Endometrial microvascular endothelial cells (primary cell): Measurements from ENCODE around the gene ASXL3. TPM values are rescaled to one million over a fixed set of nuclear protein-coding genes. Genes with fewer than 3 reads are reported as not detected.

Experiments used
- in situ Hi-C: cut with HindIII; loops from 2 replicates; pipeline ENCODE4 v1.10.0; 2017; ENCODE audit warnings: low sequenced_read_pairs, low pct_unique_long_range_greater_than_20kb; ENCODE audit errors: inconsistent ontology term
- total RNA-seq: library from RNA; depleted of rRNA; stranded (reverse); fragments of >200 nt; gene quantifications from one replicate; pipeline ENCODE4 v1.2.3, GENCODE V29; 2015; ENCODE audit errors: inconsistent ontology term

ASXL3 gene
- not detected for total RNA-seq

DNA sequence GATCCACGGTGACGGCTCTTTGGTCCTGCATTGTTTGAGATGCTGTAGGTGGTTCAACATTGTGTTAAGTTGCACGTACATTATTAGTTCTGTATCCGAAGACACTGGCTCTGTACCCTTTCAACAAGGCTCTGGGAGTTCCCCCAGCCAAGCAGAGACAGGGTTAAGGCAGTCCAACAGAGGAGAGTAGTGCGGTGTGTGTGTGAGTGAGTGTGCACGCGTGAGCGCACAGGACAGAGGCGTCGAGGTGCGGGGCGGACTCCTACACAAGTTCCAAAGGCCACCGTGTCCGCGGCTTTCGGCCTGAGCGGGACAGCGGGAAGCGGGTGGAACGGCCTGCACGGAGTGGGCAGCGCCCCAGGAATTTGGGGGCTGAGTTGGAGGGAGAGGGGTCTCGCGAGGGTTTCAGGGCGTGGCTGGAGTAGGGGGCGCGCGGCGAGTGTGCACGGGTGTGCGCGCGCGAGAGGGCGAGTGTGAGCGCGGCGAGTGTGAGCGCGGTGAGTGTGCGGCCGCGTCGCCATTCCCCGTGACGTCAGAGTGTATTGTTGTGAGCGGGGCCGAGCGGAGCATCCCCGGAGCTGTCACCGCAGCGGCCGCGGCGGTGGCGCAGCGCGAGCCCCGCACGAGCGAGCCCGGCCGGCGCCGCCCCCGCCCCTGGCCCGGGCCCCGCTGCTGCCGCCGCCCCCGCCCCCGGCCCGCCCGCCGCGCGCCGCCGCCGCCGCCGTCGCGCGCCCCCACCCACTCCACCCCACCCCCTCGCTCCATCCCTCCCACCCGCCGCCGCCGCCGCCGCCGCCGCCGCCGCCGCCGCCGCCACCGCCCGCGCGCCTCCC lies at the start of gene ASXL3:
ASXL3 (plus strand) TSS at position 535 of the 833 bp plus-strand sequence. CDS start 413 bp downstream, outside the sequence.
- in situ Hi-C loops: no loop called here

DNA sequence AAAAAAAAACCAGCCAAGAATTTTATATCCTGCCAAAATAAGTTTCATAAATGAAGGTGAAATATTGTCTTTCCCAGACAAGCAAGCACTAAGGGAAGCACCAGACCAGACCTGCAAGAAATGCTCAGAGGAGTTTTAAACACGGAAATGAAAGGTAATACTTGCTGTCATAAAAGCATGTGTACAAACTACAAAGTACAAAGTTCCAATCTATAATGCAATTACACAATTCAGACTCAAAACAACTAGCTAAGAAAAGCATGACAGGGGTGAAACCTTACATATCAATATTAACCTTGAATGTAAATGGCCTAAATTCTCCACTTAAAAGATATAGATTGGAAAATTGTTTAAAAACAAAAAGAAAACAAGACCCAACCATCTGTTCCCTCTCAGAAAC lies 45.0 kb upstream of the ASXL3 start:
- in situ Hi-C loops: no loop called here

DNA sequence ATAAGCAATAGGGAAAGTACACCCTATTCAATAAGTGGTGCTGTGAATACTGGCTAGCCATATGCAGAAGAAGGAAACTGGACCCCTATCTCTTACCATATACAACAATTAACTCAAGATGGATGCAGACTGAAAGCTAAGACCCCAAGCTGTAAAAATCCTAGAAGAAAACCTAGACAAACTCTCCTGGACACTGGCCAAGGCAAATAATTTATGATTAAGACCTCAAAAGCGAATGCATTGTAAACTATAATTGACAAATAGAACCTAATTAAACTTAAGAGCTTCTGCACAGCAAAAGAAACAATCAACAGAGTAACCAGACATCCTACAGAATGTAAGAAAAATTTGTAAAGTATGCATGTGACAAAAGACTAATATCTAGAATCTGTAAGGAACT lies 41.1 kb upstream of the ASXL3 start:
- in situ Hi-C loops: no loop called here

DNA sequence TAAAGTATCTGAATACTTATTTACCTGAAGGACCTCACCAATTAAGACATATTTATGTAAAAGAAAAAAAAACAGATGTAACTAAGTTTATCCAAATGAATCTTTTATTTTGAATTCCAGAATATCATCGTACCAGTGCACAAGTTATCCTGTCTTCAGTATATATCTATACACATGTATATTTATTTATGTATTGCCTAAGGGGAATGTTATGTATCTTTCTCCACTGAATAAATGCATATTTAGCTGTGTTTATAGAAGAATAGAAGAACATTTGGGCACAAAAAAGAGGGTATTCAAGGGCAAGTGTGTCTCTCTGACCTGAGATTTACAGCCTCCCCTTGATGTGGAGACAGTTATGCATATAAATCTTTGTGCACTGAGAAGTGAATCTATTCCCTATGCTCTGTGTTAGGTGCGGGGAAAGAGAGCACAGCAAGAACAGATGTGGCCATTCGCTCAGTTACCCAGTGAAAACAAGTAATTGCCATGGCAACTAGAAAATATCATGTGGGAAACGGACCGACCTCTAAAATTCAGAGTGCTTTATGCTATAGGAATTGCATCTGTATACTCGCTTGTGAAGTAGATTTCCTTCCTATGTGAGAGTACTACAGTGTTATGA lies 39.5 kb upstream of the ASXL3 start:
- in situ Hi-C loops: no loop called here

DNA sequence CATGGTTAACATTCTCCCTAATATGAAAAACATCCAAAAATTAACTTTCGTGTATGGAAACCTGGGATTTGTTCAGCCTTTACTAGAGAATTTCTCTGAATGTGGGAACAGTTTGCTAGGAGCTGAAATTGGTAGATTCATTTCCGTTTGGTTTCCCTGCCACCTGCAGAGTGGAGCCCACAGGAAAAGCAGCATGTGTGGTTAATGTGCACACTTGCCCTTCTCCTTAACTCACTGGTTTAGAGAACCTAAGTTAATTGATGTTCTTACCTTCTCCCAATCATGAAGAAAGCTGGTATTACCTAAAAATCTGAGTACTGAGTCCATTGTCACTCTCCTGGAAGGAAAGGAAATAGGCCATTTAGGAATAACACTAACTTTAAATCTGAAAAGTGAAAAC lies 37.6 kb upstream of the ASXL3 start:
- in situ Hi-C loops: no loop called here

DNA sequence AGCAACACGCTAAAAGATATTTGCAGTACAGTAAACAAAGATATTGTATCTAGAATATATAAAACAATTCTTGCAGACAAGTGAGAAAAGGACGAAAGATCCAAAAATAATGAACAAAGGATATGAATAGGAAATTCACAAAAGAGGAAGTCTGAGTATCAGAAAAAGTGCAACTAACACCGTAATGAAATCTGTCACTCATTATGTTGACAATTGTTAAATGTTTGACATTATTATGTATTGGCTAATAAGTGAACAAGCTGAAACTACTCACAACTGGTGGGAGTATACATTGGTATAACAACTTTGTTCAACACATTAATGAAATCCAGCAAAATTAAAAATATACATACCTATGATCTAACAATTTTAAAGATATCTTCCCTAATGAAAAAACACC lies 36.7 kb upstream of the ASXL3 start:
- in situ Hi-C loops: no loop called here

DNA sequence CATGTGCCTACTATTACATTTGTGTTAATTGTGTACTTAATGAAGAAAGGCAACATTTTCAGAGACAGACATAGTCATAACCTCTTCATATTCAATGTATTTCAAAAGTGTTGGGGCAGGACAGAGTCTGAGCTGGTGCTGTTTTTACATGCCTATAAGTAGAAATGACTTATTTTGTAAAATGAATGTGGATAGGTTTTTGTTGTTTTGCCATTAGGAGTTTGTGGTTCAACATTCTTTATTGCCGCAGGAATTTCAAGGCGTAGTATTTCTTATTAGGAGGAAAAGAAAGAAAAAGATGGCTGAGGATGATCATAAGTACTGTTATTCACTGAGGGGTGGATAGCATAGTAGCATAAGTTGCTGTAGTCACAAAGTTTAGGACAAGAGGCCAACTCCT lies 21.2 kb upstream of the ASXL3 start:
- in situ Hi-C loops: no loop called here

DNA sequence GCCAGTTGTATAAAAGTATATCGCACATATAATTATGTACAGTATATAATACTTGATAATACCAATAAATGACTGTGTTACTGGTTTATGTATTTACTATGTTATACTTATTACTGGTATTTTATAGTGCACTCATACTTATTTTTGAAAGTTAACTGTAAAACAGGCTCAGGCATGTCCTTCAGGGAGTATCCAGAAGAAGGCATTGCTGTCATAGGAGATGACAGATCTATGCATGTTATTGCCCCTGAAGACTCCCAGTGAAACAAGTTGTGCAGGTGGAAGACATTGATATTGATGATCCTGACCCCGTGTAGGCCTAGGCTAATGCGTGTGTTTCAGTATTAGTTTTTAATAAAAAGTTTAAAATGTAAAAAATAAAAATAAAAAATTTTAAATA lies 20.3 kb upstream of the ASXL3 start:
- in situ Hi-C loops: no loop called here

DNA sequence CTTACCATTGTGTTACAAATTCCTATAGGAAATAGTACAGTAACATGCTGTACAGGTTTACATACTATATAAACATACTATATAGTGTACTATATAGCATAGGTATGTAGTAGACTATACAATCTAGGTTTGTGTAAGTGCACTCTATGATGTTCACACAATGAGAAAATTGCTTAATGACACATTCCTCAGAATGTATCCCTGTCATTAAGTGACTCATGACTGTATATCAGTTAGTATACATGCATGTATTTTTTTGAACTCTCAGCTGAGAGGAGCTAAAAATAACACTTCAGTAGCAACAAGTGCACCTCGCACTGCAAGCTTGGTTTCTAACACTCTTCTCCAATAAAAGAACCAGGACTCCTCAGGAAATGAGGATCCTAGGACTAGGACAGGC lies 19.5 kb upstream of the ASXL3 start:
- in situ Hi-C loops: no loop called here

DNA sequence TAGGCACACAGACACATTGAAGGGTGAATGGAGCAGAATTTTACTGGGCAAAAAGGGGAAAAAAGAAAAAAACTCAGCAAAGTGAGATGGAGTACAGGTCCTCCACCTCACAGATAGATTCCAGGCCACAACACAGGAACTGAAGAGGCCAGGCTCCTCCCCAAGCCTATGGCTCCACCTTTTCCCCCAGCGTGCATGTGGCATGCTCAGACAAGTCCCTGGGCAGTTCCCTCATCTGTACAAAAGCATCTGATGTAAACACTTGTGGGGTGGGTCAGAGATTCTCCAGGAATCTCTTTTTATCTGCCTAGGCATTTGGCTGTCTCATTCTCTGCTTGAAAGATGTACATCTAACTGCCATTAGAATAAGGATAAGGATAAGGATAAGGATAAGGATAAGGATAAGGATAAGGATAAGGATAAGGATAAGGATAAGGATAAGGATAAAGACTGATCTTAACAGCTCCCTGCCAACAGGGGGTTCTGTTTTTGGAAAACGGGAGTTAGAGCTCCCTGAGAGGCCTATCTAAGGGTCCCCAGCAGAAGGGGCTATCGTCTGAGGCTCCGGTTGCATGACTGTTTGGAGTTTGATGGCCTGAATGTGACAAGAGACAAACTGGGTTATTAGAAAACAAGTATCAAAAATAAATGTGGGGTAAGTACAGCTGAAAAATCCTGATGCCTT lies 17.2 kb upstream of the ASXL3 start:
- in situ Hi-C loops: no loop called here

DNA sequence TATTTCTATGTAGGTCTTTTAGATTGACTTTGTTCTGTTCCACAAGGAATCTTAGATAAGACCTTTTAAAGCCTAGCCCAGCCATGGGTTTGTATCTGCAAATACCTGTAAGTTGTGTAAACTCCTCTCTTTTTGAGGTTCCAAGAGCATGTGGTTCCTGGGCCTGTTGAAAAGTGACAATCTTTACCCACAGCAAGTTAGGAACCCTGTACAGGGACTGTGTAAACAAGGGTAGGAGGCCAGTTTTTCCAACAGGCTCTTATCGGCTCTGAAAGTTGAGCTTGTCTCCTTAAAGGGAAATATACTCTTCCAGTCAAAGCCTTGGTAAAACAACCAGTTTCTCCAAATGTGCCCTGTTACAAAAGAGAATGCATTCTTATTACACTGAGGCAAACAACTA lies 15.3 kb upstream of the ASXL3 start:
- in situ Hi-C loops: no loop called here

DNA sequence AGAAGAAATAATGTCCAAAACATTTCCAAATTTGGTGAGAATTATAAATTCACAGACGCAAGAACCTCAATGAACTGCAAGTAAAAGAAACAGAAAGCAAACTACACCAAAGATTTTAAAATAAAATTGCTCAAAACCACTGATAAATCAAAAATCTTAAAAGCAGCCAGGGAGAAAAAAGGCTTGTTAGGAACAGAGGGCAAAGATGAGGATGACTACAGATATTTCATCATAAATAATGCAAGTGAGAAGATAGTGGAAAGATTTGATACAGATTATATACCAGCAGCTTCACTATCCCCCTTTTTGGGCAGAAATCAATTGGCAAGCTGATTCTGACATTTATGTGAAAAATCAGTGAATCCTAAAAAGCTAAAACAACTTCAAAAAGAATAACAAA lies 10.3 kb upstream of the ASXL3 start:
- in situ Hi-C loops: no loop called here

DNA sequence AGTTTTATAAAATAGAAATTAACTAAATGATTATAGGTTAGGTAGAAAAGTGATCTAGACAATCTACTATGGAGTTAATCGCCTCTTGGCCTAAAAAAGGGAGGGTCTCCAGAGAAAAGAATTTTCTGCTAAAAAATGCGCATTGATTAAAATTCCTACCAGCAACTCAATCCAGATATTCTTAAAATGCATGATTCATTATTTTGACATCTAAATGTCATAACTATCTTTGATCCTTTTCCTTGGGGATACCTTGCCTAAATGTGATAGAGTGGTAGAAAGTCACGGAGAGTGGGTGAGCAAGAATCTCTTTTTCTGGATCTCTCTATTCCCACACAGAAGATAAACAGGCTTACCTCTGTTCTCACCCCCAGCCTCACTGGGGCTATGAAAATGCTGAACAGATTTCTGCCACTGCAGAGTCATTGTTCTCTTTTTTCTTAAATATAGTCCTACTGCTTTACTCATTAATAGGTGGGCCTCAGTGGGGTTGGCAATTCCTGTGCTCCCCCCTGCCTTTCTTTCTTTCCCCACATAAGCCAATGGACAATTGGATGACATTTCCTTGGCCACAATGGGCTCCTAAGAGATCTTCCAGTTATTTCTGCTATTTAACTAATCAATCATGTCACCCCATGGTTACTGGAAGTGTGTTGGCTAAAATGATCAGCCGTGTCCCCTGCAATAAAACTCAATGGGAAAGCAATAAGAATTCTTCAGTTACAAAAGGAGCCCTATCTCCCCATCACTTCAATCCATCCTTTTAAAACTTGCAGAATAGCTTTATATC lies 5.8 kb upstream of the ASXL3 start:
- in situ Hi-C loops: no loop called here

DNA sequence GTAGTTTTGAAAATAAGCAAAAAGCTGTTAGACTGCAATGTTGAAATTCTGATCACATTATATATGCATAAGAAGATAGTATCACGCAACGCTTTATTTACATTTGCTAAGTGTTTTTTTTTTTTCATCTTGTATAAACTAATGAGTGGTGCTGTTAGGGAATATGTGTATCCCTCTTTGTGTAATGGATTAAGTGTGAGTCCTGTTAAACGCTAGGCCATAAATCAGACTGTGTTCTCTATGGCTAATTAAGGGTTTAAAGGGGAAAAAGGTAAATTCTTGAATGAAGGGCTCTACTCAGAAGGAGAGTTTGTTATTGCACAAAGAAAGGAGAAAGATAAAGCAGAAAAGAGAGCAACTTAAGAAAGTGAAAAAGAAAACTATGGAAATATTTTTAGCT lies 4.8 kb upstream of the ASXL3 start:
- in situ Hi-C loops: no loop called here

DNA sequence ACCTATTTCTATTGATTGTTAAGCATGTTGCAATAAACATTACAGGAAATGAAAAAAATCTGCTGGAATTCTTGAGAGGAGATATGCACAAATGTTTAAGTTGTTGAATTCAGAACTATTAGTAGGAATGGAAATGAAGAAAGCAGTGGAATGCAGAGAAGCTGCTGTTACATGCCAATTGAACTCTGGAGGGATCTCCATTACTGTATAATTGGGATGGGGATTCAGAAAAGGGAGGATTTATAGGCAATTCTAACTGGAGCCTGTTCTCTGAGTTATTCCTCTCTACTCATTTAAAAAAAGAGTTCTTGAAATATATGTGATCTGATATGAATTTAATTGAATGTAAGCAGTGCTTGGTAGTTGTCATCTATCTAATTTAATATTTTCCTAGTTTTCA lies 2.6 kb upstream of the ASXL3 start:
- in situ Hi-C loops: no loop called here

DNA sequence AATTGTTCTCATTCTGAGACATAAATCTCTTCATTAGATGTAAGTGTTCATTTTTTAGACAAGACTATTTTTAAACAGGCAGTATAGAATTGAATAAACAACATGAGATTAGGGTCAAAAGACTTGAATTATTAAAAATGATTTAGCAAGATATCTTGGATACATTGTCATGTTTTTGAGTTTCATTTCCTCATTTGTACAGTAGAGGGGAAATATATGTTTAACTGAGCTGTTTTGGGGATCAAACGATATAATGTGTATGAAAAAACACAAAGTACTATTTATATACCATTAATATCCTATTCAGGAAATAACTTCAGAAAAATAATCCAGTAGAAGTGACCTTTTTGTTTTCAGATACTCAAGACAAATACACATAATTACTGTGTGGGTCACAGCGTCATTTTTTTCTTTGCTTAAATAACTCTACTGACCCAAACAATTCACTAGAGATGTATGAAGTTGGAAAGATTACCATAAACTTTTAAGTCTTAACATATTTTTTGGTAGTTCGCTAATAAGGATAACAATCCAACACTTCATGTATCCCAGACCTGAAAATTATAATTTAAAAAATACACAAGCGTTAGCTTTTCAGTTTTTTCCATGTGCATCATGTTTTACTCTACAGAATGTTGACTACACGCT lies 896 bp upstream of the ASXL3 start:
- in situ Hi-C loops: no loop called here

DNA sequence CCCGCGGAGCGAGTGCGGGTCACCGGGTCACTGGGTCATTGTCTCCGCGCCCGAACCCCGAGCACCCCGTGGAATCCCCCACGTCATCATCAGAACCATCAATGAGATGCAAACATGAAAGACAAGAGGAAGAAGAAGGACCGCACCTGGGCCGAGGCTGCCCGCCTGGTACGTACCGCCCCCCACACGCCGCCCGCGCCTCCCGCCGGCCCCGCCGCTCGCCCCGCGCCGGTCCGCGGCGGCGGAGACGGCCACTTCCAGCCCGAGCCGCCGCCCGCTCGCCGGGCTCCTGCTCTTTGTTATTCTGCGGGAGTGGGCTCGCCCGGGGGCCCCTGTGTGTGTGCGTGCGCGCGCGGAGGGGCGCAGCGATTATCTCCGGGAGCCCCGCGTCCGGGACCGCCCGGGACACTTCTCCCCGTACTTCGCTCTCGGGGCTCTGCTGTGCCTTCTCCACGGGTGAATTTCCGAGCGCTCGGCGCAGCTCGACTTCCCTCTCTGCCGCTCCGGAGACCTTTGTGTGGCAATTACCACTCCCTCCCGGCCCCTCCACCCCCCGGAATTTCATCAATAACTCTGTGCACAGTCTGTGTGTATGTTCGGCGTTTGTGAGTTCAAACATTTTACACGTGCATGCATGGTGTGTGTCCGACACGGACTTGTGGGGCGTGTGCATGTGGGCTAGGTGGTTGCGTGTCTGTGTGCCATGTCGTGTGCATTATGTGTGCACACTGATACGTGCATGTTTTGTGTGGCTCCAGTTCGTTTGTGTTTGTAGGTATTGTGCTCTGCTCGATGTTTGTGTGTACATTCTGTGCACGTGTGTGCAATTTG lies 714 bp downstream of the ASXL3 start:
- in situ Hi-C loops: no loop called here
